GM18499 (cell line): ENCODE data around the gene PCGF3.
"Not testable (repeated sequence)": the region's sequence is repeated elsewhere in the genome, so short reads cannot be mapped to it uniquely, and the experiment has no call there.

ENCODE experiments used
- ATAC-seq: cut with Tn5 transposase; IDR thresholded peaks from one replicate; pipeline ENCODE4 v1.9.1; 2021; ENCODE audit warnings: moderate number of reproducible peaks; ENCODE audit not compliant: insufficient read depth, unreplicated experiment

The PCGF3 gene

DNA sequence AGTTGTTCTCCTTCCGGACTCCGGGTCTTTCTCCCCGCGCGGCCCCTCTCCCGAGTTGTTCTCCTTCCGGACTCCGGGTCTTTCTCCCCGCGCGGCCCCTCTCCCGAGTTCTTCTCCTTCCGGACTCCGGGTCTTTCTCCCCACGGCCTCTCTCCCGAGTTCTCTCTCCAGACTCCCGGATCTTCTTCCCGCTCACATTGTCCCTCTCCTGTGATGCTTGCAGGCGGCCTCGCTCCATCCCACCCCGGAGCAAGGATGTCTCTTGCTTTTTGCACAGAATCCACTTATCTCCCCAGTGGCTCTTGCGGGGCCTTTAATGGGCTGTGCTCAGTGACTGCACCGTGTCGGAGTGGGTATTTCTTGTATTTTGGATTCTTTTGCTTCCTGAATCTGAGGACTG lies 54.2 kb downstream of the PCGF3 start:
- not testable (repeated sequence) for ATAC-seq

DNA sequence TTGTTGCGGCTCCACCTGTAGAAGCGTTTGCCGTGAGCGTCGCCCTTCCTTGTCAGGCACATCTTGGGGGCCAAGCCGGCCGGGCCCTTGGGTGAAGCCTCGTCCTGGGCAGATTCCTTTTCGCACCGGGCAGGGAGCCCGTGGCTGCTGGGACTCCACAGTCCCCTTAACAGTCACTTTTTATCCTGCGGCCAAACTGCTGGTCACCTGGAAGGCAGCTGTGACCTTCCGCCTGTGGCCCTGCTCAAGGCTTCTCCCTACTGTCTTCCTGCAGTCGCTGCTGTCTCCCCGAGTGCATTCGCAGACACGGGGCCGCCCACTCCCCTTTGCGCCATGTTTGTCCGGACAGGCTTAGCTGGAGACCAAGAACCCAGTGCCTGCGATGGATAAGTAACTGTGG lies 55.0 kb downstream of the PCGF3 start:
- ATAC-seq, result no peak

DNA sequence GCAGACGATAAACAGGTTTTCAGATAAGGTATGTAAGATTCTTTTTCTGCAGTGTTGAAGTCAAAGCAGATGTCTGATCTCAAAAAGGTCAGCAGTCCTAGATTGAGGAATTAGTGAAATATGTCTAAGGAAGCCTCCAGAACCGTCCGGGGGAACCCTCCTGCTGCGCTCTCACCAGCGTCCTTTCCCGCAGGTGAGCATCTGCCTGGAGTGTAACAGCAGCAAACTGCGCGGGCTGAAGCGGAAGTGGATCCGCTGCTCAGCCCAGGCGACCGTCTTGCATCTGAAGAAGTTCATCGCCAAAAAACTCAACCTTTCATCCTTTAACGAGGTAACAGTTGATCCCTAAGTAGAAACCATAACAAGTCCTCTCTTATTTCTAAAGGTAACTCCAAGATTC lies 55.5 kb downstream of the PCGF3 start:
- ATAC-seq, result no peak

DNA sequence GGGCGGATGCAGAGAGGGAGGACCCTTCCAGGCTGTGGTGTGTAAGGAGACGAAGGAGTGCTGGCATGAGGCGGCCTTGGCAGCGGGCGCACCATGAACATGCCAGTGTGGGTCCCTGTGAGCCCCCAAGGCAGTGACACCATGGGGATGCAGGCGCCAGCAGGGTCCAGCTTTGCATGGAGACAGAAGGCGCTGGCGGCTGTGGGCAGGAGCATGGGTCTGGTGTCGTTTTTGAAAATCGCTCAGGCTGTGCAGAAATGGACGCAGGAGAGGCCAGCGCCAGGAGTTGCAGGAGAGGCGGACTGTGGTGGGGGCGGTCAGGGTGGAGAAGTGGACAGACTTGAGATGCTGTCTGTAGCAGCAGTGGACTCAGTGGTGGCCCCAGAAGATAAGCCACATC lies 56.1 kb downstream of the PCGF3 start:
- no peak for ATAC-seq

DNA sequence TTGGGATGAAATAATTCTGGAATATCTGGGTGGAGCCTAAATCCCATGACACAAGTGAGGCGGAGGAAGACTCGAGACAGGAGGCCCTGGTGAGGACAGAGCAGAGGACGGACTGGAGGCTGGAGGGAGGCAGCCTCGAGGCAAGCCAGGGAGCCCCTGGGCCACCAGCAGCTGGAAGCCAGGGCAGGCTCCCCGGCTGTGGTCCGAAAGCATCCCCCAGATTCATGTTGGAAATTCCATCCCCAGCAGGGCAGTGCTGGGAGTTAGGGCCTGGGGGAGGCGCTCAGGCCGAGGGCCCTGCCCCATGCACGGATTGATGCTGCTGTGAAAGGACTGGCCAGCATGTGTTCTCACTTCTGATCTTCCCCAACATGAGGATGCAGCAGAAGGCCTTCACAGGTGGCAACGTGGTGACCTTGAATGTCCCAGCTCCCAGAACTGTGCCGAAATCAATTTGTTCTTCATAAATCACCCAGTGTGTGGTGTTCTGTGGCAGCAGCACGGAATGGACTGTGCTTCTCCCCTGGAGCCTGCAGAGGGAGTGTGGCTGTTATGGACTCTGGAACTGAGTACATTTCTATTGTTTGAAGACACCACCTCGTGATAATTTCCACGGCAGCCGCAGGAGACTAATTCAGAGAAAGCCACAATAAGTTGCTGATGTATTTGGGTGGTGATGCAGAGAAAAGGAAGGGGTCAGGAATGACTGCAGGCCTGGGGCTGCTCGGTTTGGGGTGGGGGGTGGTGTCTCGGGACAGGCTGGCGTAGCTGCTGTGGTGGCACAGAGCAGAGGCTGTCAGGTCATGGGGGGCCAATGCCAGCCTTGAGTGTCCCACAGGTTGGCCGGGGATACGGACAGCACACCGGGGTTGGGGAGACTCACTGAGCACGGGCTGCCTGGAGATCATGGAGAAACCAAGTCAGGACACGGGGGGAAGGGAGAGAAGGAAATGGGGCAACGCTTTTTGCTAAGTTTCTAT lies 56.9 kb downstream of the PCGF3 start:
- no peak for ATAC-seq

DNA sequence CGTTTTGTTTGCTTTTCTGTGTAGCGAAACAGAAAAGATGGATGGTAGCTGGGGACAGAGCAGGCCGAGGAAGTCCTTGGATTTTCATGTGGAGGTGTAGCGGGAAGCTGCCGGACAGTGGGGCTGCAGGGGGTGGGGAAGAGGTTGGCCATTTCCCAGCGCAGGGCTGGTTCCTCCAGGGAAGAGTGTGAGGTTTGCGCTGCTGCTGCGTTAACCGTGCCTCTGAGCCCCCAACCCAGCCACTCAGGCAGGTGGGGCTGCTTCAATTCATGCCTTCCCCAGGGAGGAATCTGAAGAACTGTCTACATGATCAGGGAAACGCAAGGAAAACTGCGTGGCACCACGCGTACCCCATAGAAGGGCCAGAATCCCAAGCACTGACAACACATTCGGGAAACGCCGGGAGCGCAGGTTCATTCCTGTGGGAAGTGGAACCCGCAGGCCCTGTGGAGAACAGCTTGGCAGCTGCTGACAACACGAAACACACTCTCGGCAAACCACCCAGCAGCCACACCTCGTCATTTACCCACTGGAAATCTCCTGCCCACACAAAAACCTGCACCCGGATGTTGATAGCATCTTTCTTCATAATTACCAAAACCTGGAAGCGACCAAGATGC lies 57.7 kb downstream of the PCGF3 start:
- ATAC-seq, result no peak

DNA sequence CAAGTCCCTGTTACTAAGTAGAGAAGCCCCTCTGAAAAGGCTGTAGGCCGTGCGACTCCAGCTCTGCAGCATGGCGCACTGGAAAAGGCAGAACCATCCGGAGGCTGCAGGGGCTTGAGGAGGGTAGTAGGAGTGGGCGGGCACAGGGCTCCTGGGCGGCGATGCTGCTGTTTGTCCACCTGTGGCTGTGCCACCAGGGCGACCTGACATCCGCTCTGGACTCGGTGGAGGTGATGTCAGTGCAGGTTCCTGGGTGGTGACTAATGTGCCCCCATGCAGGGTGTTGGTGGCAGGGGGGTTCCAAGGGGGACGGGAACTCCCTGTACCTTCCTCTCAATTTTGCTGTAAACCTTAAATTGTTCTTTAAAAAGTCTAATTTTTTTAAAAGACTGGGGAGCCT lies 58.3 kb downstream of the PCGF3 start:
- ATAC-seq, result no peak

DNA sequence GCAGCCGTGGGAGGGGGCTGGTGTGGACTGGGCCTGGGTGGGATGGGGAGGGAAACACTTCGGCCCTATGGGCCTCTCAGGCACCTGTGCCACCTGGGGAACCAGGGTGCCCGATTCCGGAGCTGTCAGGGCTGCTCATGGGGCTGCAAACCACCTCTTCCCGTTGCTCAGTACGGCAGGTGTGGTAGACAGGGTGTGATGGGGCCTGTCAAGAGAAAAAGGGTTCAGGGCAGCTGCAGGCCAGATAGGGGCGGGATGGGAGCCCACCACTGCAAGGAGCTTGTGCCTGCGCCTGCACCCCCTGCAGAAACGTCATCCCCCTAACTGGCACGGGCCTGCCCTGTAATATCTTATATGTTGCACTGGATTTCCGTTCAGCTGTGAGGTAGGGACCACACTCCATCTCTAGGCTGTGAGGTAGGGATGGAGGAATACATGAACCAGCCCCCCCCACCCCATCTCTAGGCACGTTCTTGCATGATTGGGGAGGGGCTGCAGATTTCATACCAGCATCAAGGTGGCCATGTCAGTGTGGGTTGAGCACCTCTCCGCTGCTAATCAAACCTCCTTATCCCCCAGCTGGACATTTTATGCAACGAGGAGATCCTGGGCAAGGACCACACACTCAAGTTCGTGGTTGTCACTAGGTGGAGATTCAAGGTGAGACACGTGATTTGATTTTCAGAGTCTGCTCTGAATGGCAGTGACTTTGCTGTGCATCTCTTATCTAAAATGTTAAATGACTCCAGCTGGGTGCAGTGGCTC lies 59.0 kb downstream of the PCGF3 start:
- ATAC-seq, result no peak

DNA sequence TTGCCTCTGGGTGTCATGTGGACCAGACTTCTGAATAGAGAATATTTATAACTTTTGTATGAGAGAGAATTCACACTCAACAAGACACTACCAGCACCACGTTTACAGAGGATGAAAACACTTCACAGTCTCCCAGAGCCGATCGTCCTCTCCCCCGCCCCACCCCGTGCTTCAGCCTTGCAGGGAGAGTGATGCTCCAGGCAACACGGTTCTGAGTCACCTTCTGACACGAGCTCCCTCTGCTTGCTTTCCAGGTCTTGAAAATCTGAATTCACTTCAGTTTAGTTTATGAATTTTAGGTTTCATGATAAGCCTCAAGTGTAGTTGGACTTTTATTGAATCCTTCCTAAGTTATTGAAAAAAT lies 60.5 kb downstream of the PCGF3 start:
- ATAC-seq, result no peak

DNA sequence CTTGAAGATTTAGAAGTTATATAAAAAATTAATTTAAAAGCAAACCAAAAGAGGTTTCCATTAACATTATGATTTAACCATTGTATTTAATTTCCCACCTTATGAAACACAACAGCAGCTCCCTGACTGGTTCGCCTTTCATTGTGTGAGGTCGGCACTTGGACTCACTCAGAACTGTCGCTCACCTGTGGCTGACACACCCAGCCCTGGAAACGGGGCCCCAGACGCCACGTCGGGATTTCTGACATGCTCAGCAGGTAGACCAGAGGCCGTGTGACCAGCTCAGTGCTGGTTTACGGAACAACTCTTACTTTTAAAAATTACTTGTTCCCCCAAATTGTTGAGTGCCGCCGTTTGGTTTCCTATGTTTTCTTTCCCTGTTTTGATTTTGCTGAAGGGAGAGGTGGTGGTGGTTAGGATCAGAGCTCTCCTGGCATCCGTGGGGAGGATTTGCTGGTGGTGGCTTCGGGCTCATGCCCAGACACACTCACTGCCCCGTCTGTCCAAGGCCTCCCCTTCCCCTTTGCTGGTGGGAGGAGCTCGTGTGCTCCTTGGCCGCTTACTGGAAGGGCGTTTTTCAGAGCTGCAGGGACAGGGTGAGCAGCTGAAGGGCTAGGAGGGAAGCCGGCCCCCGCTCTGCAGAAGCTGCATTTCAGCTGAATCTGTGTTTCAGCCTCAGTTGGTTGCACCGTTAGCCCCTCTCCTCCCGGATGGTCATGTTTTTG lies 61.1 kb downstream of the PCGF3 start:
- no peak for ATAC-seq

DNA sequence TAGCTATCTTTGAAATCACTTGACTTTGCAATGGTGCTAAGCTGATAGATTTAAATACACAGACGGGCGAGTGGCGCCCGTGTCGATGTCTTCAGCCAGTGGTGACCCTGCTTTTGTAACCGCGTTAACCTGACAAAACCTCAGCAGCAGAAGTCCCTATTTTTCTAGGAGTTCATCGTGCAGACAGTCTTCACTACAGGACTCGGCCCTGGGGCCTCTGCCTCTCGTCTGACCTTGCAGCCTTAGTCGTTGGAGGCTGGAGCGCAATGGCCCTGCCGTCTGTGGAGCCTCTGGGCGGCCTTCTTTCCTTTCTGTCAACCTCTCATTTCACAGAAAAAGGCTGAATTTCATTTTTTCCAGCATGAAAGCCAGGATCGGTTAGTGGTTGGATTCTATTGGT lies 62.4 kb downstream of the PCGF3 start:
- ATAC-seq, result no peak

DNA sequence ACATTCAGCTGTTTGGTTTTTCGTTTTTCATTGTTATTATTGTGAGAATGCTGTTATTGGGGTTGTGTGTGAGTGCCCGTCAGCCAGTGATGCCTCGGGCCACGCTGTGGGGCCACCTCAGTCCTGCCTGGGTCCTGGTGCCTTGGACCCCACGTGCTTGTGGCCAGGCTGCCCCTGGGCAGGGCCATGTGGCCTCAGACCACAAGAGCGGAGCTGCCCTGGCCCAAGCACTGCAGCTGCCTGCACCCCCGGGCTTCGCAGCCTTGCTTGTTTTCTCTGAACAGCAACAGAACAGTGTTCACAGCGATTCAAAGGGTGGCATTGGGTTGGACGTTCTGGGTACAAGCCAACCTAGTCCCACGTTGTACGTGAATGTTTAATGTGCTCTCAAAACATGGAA lies 63.4 kb downstream of the PCGF3 start:
- no peak for ATAC-seq

DNA sequence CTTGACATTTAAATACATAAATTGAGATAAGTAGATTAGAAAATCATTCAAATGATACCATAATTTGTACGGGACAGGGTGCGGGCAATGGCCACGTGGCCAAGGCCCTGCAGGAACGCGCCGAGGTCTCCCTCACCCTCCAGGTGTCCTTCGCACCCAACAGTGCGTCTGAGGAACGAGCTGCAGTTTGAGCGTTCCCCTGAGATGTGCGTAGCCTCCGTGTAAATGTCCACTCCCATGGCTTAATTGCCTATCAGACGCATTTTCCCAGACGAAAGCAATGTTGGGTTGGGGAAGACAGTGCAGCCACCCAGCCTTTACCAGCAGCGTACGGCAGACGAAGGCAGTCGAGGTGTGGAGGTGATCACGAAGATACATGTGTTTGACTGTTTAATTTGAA lies 63.9 kb downstream of the PCGF3 start:
- no peak for ATAC-seq

DNA sequence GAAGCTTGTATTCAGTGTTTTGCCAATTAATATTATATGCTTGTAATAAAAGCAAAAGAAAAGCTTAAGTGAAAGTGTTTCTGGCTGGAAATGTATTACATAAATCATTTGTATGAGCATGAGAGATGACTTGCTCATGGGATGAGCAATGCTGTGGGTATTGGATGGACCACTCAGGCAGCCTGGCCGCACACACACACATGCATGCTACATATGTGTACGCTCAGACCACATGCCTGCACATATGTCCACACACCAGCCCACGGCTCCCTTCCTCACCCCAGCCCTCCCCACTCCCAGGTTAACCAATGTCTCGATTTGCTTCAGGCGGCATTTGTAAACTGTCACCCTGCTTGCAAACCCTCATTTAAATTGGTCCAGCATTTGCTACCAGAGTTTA lies 64.4 kb downstream of the PCGF3 start:
- no peak for ATAC-seq

DNA sequence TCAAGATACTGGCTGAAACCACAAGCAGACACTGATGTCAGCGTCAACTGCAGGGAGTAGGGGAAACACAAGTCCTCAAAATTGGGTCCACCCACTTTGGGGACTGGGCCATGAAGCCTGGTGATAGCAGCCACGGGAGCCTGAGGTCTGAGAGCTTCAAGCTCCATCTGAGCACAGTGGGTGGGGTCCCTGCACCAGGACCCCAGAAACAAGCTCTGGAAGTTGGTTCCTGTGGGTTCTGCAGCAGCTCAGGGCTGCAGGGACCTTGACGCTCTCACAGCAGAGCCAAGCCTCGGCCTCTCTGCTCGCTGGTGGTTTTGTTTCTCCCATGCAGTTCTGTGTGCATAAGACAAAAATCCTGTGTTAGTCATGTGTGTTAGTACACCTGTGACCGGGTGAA lies 65.8 kb downstream of the PCGF3 start:
- ATAC-seq, result no peak

DNA sequence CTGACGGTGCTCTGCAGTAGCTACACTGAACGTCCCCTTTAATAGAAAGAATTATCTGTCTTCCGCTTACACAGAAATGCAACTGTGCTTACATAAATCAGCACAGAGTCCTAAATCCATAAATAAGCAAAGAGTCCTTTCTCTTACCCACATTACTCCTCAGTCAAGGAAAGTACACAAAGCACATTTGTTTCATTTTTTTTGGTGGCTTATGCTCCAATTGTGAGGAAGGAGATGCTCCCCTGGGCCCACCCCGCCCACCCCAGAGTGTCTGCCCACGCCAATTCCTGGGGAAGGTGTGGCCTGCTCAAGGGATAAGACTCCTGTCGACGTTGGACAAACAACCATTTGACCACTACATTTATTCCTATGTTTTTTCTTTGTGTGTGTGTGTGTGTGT lies 66.5 kb downstream of the PCGF3 start:
- no peak for ATAC-seq

DNA sequence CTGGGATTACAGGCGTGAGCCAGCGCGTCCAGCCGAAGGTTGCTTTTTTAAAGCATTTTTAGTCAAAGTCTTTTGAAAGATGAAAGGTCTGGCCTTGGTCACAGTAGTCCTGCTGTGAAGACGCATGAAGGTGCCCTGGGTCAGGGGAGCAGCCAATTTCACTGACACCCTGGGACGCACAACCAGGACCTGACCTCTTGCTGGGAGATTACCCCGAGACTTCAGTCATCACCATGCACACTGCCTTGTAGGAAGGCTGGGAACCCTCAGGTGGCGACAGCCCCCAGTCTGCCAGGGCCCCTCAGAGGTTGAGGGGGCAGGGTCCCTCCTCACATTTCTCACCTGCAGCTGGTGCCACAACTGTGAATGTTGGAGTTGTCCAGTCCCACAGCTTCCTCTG lies 67.1 kb downstream of the PCGF3 start:
- no peak for ATAC-seq

DNA sequence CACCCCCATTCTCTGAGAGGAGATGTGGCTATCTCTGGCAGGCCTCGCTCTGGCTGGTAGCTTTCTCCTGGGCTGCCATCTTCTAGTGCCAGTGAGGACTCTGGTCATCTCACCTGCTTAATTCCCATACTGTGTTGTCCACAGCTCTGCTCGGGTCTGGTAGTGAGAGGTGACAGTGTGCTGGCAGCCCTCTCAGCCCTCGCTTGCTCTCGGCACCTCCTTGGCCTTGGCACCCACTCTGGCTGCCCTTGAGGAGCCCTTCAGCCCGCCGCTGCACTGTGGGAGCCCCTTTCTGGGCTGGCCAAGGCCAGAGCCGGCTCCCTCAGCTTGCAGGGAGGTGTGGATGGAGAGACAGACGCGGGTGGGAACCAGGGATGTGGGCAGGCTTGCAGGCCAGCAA lies 67.6 kb downstream of the PCGF3 start:
- ATAC-seq, result no peak

DNA sequence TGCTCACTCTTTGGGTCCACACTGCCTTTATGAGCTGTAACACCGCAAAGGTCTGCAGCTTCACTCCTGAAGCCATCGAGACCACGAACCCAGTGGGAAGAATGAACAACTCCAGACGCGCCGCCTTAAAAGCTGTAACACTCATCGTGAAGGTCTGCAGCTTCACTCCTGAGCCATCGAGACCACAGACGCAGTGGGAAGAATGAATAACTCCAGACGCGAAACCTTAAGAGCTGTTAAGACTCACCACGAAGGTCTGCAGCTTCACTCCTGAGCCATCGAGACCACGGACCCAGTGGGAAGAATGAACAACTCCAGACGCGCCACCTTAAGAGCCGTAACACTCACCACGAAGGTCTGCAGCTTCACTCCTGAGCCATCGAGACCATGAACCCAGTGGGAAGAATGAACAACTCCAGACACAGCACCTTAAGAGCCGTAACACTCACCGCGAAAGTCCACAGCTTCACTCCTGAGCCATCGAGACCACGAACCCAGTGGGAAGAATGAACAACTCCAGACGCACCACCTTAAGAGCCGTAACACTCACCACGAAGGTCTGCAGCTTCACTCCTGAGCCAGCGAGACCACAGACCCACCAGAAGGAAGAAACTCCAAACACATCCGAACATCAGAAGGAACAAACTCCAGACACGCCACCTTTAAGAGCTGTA lies 68.9 kb downstream of the PCGF3 start:
- ATAC-seq, result not testable (repeated sequence)

DNA sequence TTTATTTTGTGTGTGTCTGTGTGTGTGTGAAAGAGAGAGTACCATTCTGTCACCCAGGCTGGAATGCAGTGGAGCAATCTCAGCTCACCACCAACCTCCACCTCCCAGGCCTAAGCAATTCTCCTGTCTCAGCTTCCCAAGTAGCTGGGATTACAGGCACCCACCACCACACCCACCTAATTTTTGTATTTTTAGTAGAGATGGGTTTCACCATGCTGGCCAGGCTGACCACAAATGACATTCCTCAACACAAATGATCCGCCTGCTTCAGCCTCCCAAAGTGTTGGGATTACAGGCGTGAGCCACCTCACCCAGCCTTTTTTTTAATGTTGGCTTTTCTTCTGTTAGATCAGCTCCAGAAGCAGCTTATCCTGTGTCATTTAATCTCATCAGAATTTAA lies 69.9 kb downstream of the PCGF3 start:
- ATAC-seq, result not testable (repeated sequence)
